Esophagus (tissue), 2 donors: ENCODE measurements around the gene FANCC. TPM values are rescaled to one million over a fixed set of nuclear protein-coding genes. Genes with fewer than 3 reads are reported as not detected.
A peak's percentile ranks its signal among the peaks of the same experiment; 100 is the strongest.

Experiments
- H3K27ac ChIP-seq, 2 donors: one replicate each; pipeline ENCODE4 v1.5.1; 2013; ENCODE audit warnings: low read depth in 2 of 2, mild to moderate bottlenecking in 2 of 2, inconsistent platforms in 1 of 2, low read length in 1 of 2, moderate library complexity in 1 of 2
- H3K27me3 ChIP-seq, 2 donors: one replicate each; pipeline ENCODE4 v1.6.1; 2013; ENCODE audit warnings: low read length in 2 of 2, control low read depth in 1 of 2, mild to moderate bottlenecking in 1 of 2; ENCODE audit not compliant: insufficient read depth in 2 of 2, control insufficient read depth in 1 of 2
- H3K36me3 ChIP-seq, 2 donors: one replicate each; pipeline ENCODE4 v1.6.1; 2013; ENCODE audit warnings: low read length in 1 of 2; ENCODE audit not compliant: control insufficient read depth in 2 of 2, insufficient read depth in 2 of 2
- H3K4me1 ChIP-seq, 2 donors: one replicate each; pipeline ENCODE4 v1.6.1; 2013; ENCODE audit warnings: low read length in 1 of 2; ENCODE audit not compliant: control insufficient read depth in 2 of 2, insufficient read depth in 2 of 2
- H3K4me3 ChIP-seq, 2 donors: one replicate each; pipeline ENCODE4 v1.5.1; 2013; ENCODE audit warnings: low read length in 2 of 2, mild to moderate bottlenecking in 2 of 2, low read depth in 1 of 2, moderate library complexity in 1 of 2
- H3K9me3 ChIP-seq, 2 donors: one replicate each; pipeline ENCODE4 v1.6.1; 2013; ENCODE audit warnings: mild to moderate bottlenecking in 2 of 2, low read depth in 1 of 2, low read length in 1 of 2, moderate library complexity in 1 of 2; ENCODE audit not compliant: control insufficient read depth in 2 of 2, insufficient read depth in 1 of 2
- WGBS, 2 donors: extraction: QIAGEN DNeasy Blood & Tissue Kit; methylation state at CpG; one replicate each; pipeline ENCODE4 v1.1.7; 2013; 5-methylcytosine and 5-hydroxymethylcytosine counted together
- polyA plus RNA-seq, 2 donors: library from polyadenylated mRNA; stranded (reverse); fragments of 200-250 nt; gene quantifications; one replicate each; pipeline ENCODE4 v1.2.3, GENCODE V29; 2013
- donor health status: healthy with polysubstance abuse.
- donor health status: Bipolar disorder and iron deficiency.

The FANCC gene
- polyA plus RNA-seq, 2 donors: 2.5 to 3.6 TPM

- peaks cover 17 to 58% of the 10 kb centered on the region in 2 donors for H3K4me1 ChIP-seq
- H3K4me3 ChIP-seq: no peak overlapping the region
- peaks cover 0 to 21% of the 10 kb centered on the region in 2 donors for H3K36me3 ChIP-seq
- peak overlapping the region; percentile 88 to 94 for H3K27ac ChIP-seq
- no peaks in the 10 kb centered on the region for H3K27me3 ChIP-seq
- no peaks in the 10 kb centered on the region for H3K9me3 ChIP-seq
- 25 to 39% methylated on average over 22 of the region's 22 CpGs for WGBS, 2 donors
Observed at GRCh38 chr9:95090023-95090791, 227.3 kb downstream of the FANCC start.

- Histone ChIP-seq H3K9me3 (no peaks in the 10 kb centered on the region), H3K36me3 (peaks cover 0 to 24% of the 10 kb centered on the region in 2 donors), H3K4me1 (peaks cover 20 to 59% of the 10 kb centered on the region in 2 donors), H3K4me3 (no peak overlapping the region), H3K27ac (peak overlapping the region; percentile 88 to 94), H3K27me3 (no peaks in the 10 kb centered on the region)
- WGBS, 2 donors: 42 to 62% methylated on average over 16 of the region's 16 CpGs
Observed at GRCh38 chr9:95089257-95090022, 228.1 kb downstream of the FANCC start.

- Histone ChIP-seq H3K27me3 (no peaks in the 10 kb centered on the region), H3K9me3 (no peaks in the 10 kb centered on the region), H3K4me3 (no peak overlapping the region), H3K36me3 (peaks cover 0 to 24% of the 10 kb centered on the region in 2 donors), H3K27ac (peak overlapping the region; percentile 88 to 94), H3K4me1 (peaks cover 20 to 57% of the 10 kb centered on the region in 2 donors)
- WGBS, 2 donors: 47 to 59% methylated on average over 24 to 26 of the region's 26 CpGs
Observed at GRCh38 chr9:95088421-95089161, 228.9 kb downstream of the FANCC start.

GRCh38 chr9:95087659-95088242 lies 229.8 kb downstream of the FANCC start:
- Histone ChIP-seq H3K36me3 (peaks cover 0 to 33% of the 10 kb centered on the region in 2 donors), H3K4me3 (no peak overlapping the region), H3K27ac (peak overlapping the region; percentile 83 to 84), H3K4me1 (peaks cover 24 to 60% of the 10 kb centered on the region in 2 donors), H3K9me3 (peaks cover 0 to 3% of the 10 kb centered on the region in 2 donors), H3K27me3 (no peaks in the 10 kb centered on the region)
- WGBS, 2 donors: 36 to 47% methylated on average over 9 of the region's 9 CpGs

GRCh38 chr9:95086564-95086955 lies 230.9 kb downstream of the FANCC start:
- Histone ChIP-seq H3K9me3 (peaks cover 0 to 3% of the 10 kb centered on the region in 2 donors), H3K27ac (peak overlapping the region; percentile 81 to 90), H3K36me3 (peaks cover 7 to 43% of the 10 kb centered on the region in 2 donors), H3K4me3 (no peak overlapping the region), H3K27me3 (no peaks in the 10 kb centered on the region), H3K4me1 (peaks cover 19 to 59% of the 10 kb centered on the region in 2 donors)
- WGBS, 2 donors: 52 to 72% methylated on average over 8 of the region's 8 CpGs

- Histone ChIP-seq H3K36me3 (peaks cover 7 to 47% of the 10 kb centered on the region in 2 donors), H3K4me3 (no peak overlapping the region), H3K4me1 (peaks cover 16 to 57% of the 10 kb centered on the region in 2 donors), H3K9me3 (peaks cover 0 to 3% of the 10 kb centered on the region in 2 donors), H3K27me3 (no peaks in the 10 kb centered on the region), H3K27ac (peak overlapping the region; percentile 81 to 90)
- WGBS, 2 donors: 43 to 65% methylated on average over 40 of the region's 40 CpGs
Observed at GRCh38 chr9:95085861-95086563, 231.5 kb downstream of the FANCC start.

- Histone ChIP-seq H3K4me1 (peaks cover 10 to 51% of the 10 kb centered on the region in 2 donors), H3K27ac (peak overlapping the region; percentile 90 to 94), H3K27me3 (no peaks in the 10 kb centered on the region), H3K36me3 (peaks cover 7 to 52% of the 10 kb centered on the region in 2 donors), H3K9me3 (peaks cover 0 to 3% of the 10 kb centered on the region in 2 donors), H3K4me3 (no peak overlapping the region)
- WGBS, 2 donors: 54 to 59% methylated on average over 29 of the region's 29 CpGs
Observed at GRCh38 chr9:95085036-95085770, 232.3 kb downstream of the FANCC start.

GRCh38 chr9:95084254-95084934 lies 233.1 kb downstream of the FANCC start:
- Histone ChIP-seq H3K27ac (peak overlapping the region; percentile 90 to 94), H3K4me1 (peaks cover 11 to 47% of the 10 kb centered on the region in 2 donors), H3K4me3 (no peak overlapping the region), H3K36me3 (peaks cover 7 to 52% of the 10 kb centered on the region in 2 donors), H3K27me3 (no peaks in the 10 kb centered on the region), H3K9me3 (peaks cover 0 to 3% of the 10 kb centered on the region in 2 donors)
- 43 to 48% methylated on average over 19 of the region's 19 CpGs for WGBS, 2 donors
